ENCODE results near the gene PUS1.

Gene PUS1

GRCh38 chr12:131917139-131917710 is 11.9 kb upstream of the PUS1 start:
- no peak for DNase-seq

DNA sequence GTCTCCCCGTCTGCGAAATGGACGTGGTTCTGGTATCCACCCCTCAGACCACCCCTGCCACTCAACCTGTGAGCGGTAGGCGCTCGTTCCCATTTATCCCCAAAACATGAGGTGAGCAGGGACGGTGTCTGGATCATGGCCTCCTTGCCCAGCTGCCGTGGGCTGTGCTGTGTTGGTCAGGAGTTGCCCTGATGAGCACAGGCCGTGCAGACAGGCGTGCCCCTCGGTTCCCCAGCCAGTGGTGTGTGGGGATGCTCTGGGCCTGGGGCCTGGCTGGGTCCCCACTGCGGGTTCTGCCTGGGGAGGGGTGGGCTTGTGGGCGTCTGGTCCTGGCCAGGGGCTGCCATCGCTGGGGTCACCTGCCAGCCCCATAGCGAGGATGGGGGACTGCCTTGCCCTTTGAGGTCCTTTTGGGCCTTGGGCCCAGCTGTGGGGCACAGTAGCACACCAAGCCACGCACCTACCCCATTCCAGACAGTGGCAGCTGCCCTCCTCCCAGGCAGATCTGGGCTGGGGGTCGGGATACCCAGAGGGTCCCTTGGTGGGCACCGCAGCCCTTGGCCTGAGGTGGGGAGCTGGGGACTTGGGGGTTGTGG is 11.3 kb upstream of the PUS1 start:
- no peak for DNase-seq

- DNase-seq, result no peak
Measured at GRCh38 chr12:131918311-131919050, 10.6 kb upstream of the PUS1 start.

GRCh38 chr12:131919051-131919347 is 10.1 kb upstream of the PUS1 start:
- DNase-seq, result no peak

DNA sequence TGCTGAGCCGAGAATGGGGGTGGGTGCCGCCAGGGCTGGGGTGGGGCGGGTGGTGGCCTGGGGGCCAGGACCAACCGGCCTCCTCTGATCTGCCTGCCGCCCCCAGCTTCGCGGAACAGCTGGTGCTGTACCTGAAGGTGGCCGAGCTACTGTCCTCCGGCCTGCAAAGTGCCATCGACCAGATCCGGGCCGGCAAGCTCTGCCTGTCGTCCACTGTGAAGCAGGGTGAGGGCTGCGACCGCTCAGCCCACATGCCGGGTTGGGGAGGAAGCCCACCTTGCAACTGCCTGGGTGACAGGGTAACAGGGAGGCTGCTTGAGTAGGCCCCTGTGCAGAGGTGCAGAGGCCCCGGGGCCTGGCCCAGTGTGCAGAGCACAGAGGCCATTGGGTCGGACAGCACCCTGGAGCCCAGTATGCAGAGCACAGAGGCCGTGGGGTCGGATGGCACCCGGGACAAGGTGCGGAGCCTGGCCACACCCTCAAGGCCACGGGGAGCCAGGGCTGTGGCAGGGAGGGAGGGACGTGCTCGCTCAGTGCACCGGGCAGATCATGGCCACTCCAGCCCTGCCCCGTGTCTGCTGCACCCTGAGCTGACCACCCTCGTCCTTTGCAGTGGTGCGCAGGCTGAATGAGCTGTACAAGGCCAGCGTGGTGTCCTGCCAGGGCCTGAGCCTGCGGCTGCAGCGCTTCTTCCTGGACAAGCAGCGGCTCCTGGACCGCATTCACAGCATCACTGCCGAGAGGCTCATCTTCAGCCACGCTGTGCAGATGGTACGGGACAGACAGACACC is 9.5 kb upstream of the PUS1 start:
- DNase-seq, result no peak

- no peak for DNase-seq
Measured at GRCh38 chr12:131920157-131920508, 8.9 kb upstream of the PUS1 start.

GRCh38 chr12:131920902-131921840 is 7.9 kb upstream of the PUS1 start:
- no peak for DNase-seq

- DNase-seq, result no peak
Measured at GRCh38 chr12:131921866-131922769, 7.0 kb upstream of the PUS1 start.

DNA sequence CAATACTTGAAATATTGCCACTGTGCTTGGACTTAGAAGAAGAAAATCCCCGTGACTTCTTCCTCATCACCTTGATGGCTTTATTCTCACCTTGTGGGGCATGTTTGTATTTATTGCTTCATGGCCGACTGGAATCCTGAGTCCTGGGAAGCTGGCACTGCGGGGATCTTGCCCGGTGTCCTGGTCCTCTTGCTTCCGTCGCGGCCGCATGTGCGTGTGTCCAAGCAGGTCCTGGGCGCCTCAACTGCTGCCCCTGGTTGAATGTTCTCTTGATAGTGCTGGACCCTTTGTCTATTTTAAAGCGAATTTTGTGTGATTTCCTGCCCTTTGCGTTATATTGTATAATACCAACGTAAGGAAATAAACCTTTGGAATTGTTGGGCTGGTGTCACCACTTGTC is 6.3 kb upstream of the PUS1 start:
- no peak for DNase-seq

DNA sequence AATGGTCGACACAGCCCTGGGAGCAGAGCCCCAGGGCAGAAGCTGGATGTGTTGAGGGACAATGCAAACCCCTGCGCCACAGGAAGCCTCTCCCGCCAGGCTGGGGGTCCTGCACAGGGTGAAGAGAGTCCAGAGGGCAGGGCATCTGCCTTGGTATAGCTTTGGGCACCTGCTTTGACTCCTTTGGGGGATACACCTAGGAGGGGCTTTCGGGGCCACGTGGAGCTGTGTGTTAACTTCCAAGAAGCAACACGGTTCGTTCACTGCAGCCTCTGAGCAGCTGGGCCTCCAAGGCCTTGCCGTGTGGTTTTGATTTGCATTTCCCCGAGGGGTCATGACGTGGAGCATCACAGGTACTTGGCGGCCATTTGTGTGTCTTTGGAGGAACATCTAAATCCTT is 5.8 kb upstream of the PUS1 start:
- DNase-seq, result no peak

GRCh38 chr12:131927110-131928079 is 1.7 kb upstream of the PUS1 start:
- no peak for DNase-seq

- peak; percentile 40 to 52 (median 45) for DNase-seq
Measured at GRCh38 chr12:131928080-131928710, 881 bp upstream of the PUS1 start.

DNA sequence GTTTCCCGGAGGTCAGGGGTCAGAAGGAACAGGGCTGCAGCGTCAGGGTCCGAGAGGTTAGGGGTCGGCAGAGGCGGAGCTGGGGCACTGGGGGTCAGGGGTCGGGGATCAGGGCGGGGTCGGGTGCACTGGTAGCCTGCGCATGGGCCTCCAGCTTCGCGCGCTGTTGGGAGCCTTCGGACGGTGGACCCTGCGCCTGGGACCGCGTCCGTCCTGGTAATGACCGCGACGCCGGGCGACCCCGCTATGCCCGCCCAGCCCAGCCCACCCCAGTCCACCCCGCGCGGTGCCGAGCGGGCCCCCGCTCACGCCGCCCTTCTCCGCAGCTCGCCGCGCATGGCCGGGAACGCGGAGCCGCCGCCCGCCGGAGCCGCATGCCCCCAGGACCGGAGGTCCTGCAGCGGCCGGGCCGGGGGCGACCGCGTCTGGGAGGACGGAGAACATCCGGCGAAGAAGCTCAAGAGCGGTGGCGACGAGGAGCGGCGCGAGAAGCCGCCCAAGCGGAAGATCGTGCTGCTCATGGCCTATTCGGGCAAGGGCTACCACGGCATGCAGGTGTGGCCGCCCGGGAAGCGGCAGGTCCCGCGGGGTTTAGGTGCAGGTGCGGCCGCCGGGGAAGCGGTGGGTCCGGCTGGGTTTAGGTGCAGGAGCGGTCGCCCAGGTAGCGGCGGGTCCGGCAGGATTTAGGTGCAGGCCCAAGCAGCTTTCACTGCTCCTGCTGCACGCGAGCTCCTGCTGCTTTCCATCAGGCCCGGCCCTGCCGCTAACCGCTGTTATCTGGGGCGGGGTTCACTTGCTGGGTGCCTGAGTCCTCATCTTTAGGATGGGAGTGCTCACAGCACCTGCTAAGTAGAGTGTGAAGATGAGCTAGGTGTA is 743 bp downstream of the PUS1 start:
- peak in 2 of 3 donors; percentile 19 to 47 for DNase-seq

DNA sequence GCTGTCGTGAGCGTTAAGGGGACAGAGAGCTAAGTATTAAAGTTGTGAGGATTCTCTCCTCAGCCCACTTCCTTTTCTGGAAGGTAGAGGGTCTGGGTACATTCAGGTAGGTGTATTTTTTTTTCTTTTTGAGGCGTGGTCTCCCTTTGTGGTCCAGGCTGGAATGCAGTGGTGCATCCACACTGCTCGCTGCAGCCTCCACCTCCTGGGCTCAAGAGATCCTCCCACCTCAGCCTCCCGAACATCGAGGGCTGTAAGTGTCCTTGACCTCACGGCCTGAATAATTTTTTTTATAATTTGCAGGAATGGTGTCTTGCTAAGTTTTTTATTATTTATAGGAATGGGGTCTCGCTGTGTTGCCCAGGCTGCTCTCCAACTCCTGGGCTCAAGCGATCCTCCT is 1.4 kb downstream of the PUS1 start:
- no peak for DNase-seq

DNA sequence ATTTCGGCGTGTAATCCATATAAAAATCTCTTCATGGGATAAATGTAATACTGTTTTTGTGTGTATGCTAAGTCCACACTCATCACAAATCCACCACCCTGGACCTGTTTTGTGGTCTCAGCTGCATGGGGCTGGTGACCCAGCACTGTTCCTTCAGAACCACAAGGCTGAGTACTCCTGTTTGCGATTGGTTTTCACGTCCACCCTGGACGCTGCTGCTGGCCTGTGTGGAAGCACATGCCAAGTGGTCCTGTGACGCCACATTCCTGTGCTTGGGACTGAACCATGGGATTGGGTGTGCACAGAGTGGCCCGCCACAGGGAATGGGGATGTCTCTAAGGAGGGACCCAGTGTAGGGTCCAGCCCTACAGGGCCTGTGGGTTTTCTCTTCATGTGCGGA is 4.3 kb downstream of the PUS1 start:
- no peak for DNase-seq

GRCh38 chr12:131934535-131934934 is 5.5 kb downstream of the PUS1 start:
- DNase-seq, result no peak

- DNase-seq, result no peak
Measured at GRCh38 chr12:131938082-131938481, 9.0 kb downstream of the PUS1 start.

GRCh38 chr12:131939007-131939406 is 9.9 kb downstream of the PUS1 start:
- no peak for DNase-seq

- DNase-seq, result no peak
Measured at GRCh38 chr12:131940141-131940547, 11.1 kb downstream of the PUS1 start.

Measured in suppressor macrophage treated with lipopolysaccharide for 1 hour (primary cell).